Skeletal muscle cell (primary cell): ENCODE data around the gene RNPEPL1.
"Not testable (repeated sequence)": the region's sequence is repeated elsewhere in the genome, so short reads cannot be mapped to it uniquely, and the experiment has no call there.

Source experiments
- DNase-seq: peaks from one replicate; pipeline ENCODE4 v3.0.0-alpha.2; 2010; ENCODE audit warnings: low read depth
- H3K4me3 ChIP-seq: 2 replicates; pipeline ENCODE4 v1.5.1; 2011; ENCODE audit warnings: low read depth, mild to moderate bottlenecking, control low read depth, low read length, moderate library complexity

The RNPEPL1 gene

DNA sequence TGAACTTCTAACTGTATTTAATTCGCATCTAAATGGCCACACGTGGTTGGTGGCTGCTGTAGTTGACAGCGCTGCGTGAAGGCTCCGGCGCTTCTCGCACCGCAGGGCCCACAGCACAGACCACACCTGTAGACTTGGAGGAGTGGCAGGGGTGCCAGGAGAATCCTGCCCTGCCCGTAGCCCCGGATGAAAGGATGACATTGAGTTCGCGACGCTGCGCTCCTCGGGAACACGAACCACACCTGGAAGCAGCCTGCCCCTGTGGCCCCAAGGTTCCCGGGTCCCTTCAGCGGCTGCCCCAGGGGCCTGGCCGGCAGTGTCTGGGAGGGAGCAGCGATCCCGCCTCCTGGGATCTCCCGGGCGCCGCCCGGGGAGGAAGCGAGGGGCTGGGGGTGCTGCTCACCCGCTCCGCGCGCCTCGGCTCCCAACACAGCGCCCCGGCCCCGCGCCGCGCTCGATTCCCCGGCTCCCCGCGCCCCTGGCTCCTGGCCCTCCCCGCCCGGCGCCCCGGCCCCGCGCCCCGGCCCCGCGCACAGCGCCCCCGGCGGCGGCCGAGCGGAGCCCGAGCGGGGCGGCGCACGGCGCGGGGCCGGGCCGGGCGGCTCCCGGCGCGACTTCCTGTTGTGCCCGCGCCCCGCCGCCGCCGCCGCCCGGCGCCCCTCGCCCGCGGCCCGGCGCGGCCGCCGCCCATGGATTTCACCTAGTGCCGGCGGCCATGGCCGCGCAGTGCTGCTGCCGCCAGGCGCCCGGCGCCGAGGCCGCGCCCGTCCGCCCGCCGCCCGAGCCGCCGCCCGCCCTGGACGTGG is at the start of gene RNPEPL1:
Gene RNPEPL1, plus strand, starts transcription at position 613 of the 806 bp plus-strand sequence. Its CDS starts 103 bp downstream, at position 716.
- no peak for DNase-seq
- peak within 1 kb of the TSS; percentile 72 for H3K4me3 ChIP-seq

GRCh38 chr2:240518981-240519380 is 49.3 kb upstream of the RNPEPL1 start:
- no peak for DNase-seq
- H3K4me3 ChIP-seq = no peak overlapping the region

DNA sequence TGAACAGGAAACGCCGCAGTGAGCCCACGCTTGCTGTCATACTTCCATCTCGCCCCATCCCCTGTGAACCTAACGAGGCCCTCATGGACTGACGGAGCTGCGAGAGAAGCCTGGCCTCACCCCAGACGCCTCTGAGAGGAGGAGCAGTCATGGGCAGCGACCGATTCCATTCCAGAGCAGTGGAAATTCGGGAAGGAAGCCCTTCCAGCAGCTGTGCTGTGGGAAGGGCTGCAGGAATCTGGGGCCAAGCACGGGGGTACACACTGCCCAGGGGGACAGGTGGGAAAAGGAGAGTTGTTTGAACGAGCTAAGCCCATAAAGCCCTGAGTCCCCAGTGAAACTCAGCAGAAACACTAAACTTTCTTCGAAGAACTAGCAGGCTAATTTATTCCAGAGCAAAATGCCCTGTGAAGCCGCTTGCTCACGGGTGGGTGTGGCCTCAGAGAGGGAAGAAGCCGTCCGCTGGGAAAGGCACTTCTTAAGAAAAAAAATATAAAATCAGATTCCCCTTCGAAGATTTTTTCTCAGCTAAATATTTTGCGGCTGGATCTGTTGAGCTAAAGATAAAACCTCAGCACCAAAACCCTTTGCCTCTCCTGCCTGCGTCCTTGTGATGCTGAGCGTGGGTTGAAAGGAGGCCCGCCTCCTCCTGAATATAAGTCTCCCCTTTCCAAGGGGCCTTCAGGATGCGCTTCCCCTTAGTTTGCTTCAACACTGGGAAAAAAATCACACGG is 48.7 kb upstream of the RNPEPL1 start:
- DNase-seq = peak; percentile 12

GRCh38 chr2:240520130-240520973 is 47.9 kb upstream of the RNPEPL1 start:
- no peak for DNase-seq
- peak overlapping the region; percentile 29 for H3K4me3 ChIP-seq

More for the DNA sequence above, 48.7 kb upstream of the RNPEPL1 start:
- peak overlapping the region; percentile 29 for H3K4me3 ChIP-seq

DNA sequence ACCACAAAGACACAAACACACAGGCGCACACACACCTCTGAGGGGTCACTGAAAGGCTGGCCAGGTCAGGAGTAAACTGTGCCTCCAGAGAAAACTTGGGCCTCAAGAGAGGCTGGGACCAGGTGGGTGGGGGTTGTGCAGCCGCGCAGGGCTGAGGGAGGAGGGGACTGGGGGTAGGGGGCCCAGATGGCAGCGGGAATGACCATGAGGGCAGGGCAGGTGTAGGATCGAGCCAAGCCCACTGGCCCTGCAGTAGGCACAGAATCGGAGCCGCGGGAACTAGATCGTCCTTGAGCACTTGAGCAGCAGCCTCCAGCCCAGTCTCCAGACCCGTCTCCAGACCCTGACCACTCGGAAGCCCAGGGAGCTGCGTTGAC is 47.3 kb upstream of the RNPEPL1 start:
- no peak overlapping the region for H3K4me3 ChIP-seq
- DNase-seq = no peak

DNA sequence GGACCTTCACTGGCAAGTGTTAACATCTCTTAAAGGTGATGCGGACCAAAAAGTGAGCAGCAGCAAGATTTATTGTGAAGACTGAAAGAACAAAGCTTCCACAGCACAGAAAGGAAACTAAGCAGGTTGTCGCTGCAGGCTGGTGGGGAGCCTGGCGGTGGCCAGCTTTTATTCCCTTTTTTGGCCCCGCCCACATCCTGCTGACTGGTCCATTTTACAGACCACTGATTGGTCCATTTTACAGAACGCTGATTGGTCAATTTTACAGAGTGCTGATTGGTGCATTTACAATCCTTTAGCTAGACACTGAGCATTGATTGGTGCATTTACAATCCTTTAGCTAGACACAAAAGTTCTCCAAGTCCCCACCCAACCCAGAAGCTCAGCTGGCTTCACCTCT is 46.4 kb upstream of the RNPEPL1 start:
- DNase-seq = not testable (repeated sequence)

DNA sequence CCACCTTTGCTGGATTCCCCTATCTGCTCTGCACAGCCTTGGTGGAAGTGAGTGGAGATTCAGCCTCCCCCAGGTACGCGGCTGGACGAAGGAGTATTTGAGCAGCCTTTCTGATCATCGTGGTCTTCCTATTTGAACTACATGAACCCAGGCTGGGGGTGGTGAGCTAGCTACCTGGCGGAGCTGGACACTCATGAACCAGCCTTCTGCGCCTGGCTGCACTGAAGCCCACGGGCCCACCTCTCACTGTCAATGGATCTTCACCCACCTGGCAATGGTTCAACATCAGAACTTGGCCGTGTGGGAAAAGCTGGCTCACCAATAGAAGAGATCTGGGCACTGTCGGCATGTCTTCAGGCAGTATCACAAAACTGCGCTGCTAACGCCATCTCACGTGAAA is 45.9 kb upstream of the RNPEPL1 start:
- DNase-seq = no peak
- H3K4me3 ChIP-seq = no peak overlapping the region

More for the DNA sequence above, 46.4 kb upstream of the RNPEPL1 start:
- H3K4me3 ChIP-seq = not testable (repeated sequence)

- DNase-seq = no peak
- H3K4me3 ChIP-seq = no peak overlapping the region
Observed at GRCh38 chr2:240523451-240524281, 44.6 kb upstream of the RNPEPL1 start.

GRCh38 chr2:240524963-240525718 is 43.1 kb upstream of the RNPEPL1 start:
- DNase-seq = no peak
- H3K4me3 ChIP-seq = no peak overlapping the region

DNA sequence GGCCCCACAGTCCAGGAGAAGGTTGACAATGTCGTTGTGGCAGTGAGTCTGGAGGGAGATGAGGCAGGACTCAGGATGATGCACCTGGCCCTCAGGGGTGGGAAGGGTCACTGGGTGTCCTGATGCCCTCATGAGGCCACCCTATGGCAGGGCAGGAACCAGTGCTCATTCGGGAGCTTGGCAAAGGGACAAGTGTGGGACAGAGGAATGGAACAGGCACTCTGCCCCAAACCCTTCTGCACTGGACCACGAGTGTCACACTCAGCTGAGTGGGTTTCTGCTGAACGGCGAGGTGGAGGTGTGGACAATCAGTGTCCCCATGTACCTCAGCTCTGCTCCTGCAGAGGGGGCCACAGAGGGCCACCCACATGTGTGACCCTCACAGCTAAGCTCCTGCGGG is 42.5 kb upstream of the RNPEPL1 start:
- no peak for DNase-seq
- H3K4me3 ChIP-seq = no peak overlapping the region

DNA sequence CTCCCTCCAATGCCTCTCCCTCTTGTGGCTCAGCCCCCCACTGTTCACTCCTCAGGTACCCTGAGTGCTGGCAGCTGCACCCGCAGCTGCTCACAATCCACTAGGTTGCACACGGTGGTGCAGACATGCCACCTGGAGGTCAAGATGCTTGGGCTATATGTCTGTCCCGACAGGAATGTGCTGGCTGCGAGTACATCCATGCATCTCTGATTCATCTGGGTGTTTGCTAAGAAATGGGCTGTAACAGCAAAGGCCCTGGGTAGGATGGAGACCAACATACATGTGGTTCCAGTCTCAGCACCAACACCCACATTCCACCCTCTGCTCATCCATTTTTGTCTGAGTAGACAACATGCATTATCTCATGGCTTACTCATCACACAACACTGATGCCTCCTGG is 41.8 kb upstream of the RNPEPL1 start:
- DNase-seq = no peak
- no peak overlapping the region for H3K4me3 ChIP-seq

- H3K4me3 ChIP-seq = no peak overlapping the region
- DNase-seq = no peak
Observed at GRCh38 chr2:240527153-240527750, 41.0 kb upstream of the RNPEPL1 start.

- DNase-seq = no peak
- no peak overlapping the region for H3K4me3 ChIP-seq
Observed at GRCh38 chr2:240528406-240529040, 39.8 kb upstream of the RNPEPL1 start.

DNA sequence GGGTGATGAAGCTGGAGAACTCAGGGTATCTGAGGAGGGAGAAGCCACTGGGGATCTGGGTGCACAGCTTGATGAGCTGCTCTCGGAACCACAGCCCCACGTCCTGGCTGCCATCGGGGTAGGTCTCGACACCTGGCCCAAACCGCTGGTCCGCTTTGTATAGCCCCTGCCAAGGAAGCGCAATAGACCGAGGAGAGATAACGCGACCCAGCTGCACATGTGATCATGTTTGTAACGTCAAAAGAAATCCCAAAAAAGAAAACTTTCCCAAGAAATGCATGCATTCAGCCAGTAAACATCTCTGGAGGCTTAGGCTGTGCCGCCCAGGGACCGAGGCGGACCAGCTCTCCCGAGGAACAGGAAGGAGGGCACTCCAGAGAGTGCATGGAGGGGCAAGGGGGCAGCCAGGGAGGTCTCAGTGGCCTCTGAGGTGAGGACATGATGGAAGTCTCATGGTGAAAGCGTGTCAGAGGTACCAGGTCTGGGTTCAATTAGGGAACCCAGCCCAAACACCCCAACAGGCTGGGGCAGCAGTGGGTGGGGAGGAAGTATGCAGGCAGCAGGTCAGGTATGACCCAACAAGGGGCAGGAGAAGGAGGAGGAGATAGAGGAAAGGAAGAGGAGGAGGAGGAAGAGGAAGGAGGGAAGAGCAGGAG is 38.8 kb upstream of the RNPEPL1 start:
- no peak overlapping the region for H3K4me3 ChIP-seq
- DNase-seq = no peak

DNA sequence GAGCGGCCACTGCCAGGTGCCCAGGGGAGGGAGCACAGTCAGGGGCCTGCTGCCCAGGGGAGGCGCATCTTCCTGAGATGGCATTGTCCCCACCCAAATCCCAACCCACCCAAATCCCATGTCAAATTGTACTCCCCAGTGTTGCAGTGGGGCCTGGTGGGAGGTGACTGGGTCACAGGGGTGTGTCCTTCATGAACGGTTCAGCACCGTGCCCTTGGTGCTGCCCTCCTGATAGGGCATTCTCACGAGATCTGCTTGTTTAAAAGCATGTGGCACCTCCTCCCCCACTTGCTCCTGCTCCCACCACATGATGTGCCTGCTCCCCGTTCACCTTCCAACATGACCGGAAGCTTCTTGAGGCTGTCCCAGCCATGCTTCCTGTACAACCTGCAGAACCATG is 38.1 kb upstream of the RNPEPL1 start:
- H3K4me3 ChIP-seq = no peak overlapping the region
- DNase-seq = no peak

GRCh38 chr2:240531038-240531437 is 37.2 kb upstream of the RNPEPL1 start:
- no peak overlapping the region for H3K4me3 ChIP-seq

More at GRCh38 chr2:240531038-240531437, 37.2 kb upstream of the RNPEPL1 start:
- no peak for DNase-seq
